ENCODE data around the gene MANSC1. TPM values are rescaled to one million over a fixed set of nuclear protein-coding genes. Genes with fewer than 3 reads are reported as not detected.

MANSC1 gene
- total and polyA plus RNA-seq, 2 donors (not counting 3 experiments of a cell fraction or from before 2014, with no cell fraction given) = 37.0 to 65.0 TPM

- no peak overlapping the region for H3K9ac ChIP-seq (replicated peaks; ENCODE audit: extremely low read depth, insufficient read depth, low read length)
- no peaks in the 10 kb centered on the region for H4K20me1 ChIP-seq (replicated peaks; ENCODE audit: control insufficient read depth, extremely low read depth, insufficient read depth, low read length)
- dilution Hi-C loops (cut with MboI; ENCODE audit: extremely low pct_ligation_motif_present, low sequenced_read_pairs) = no loop called here
- no peaks in the 10 kb centered on the region for H3K27me3 ChIP-seq (ENCODE audit: control insufficient read depth in 2 of 2, insufficient read depth in 2 of 2, low read length in 2 of 2)
- no peaks in the 10 kb centered on the region for H3K79me2 ChIP-seq (ENCODE audit: control insufficient read depth, insufficient read depth, low read length)
- H2AFZ ChIP-seq (ENCODE audit: low read depth, low read length) = peak overlapping the region; percentile 31
- BruUV-seq (replicated peaks) = no TSS peak
- H3K27ac ChIP-seq (ENCODE audit: insufficient read depth, low read depth, low read length) = peak overlapping the region; percentile 50
- ChIA-PET CTCF (interaction anchor here (0.9 to 1.9 kb wide), 14 partner anchors 8 to 166 kb away, joined by 3 to 8 read pairs (median 4); partner anchors contain the start of genes BORCS5 and DUSP16), POLR2A (no interaction called here)
- H3K4me1 ChIP-seq (ENCODE audit: control insufficient read depth, extremely low read depth, insufficient read depth, low read length) = peaks cover 13% of the 10 kb centered on the region
- DNase-seq (ENCODE audit: low read depth, low spot score) (peak; percentile 75), FAIRE-seq (peak; percentile 67)
- H3K9me1 ChIP-seq (replicated peaks; ENCODE audit: control insufficient read depth, extremely low read depth, insufficient read depth, low read length) = no peaks in the 10 kb centered on the region
- intact Hi-C loops (cut with micrococcal nuclease) = loop anchor here (5.0 kb wide), 1 partner anchor 164 kb away; the partner anchor contains the start of gene DUSP16
- peak in 1 of 2 donors; percentile 8 for TF ChIP-seq CTCF (IDR thresholded peaks at IDR 0.05; ENCODE audit: extremely low read depth in 1 of 2, insufficient read depth in 1 of 2, low read depth in 1 of 2, low read length in 2 of 2)
- TF ChIP-seq GATA2 (IDR thresholded peaks at IDR 0.05; ENCODE audit: insufficient read depth, insufficient read length, low read depth, low read length) = no peak
- peak; percentile 61 for TF ChIP-seq JUN (IDR thresholded peaks at IDR 0.05; ENCODE audit: borderline replicate concordance, insufficient read depth, insufficient read length, low read depth)
- H3K4me2 ChIP-seq (ENCODE audit: insufficient read depth, low read length) = peak overlapping the region; percentile 30
- no peak overlapping the region for H3K4me3 ChIP-seq (replicated peaks in 1 of 3; ENCODE audit: insufficient read depth in 1 of 3, low read depth in 1 of 3, low read length in 3 of 3)
- H3K36me3 ChIP-seq (ENCODE audit: control insufficient read depth in 2 of 2, extremely low read depth in 1 of 2, insufficient read depth in 2 of 2, low read length in 2 of 2) = no peaks in the 10 kb centered on the region
- no peaks in the 10 kb centered on the region for H3K9me3 ChIP-seq (replicated peaks; ENCODE audit: control insufficient read depth, insufficient read depth, low read length)
These were observed 48.2 kb upstream of the MANSC1 start for GRCh38 chr12:12398026-12398859.

Data from endothelial cell of umbilical vein (primary cell).